Parathyroid adenoma (tissue), 2 donors: ENCODE measurements around the gene SNX33.

Experiments
- H2AFZ ChIP-seq: fragments of 300-600 bp; sonication (generic); one replicate; pipeline ENCODE4 v1.7.0; 2017; ENCODE audit warnings: antibody characterized with exemption, mild to moderate bottlenecking
- H3K27ac ChIP-seq: fragments of 300-600 bp; sonication (generic); one replicate; pipeline ENCODE4 v1.7.0; 2017
- H3K27me3 ChIP-seq: fragments of 300-600 bp; sonication (generic); one replicate; pipeline ENCODE4 v1.7.0; 2017; ENCODE audit warnings: low read length; ENCODE audit not compliant: control insufficient read depth, insufficient read depth
- H3K36me3 ChIP-seq: fragments of 300-600 bp; sonication (generic); one replicate; pipeline ENCODE4 v1.7.0; 2017; ENCODE audit warnings: low read length; ENCODE audit not compliant: control insufficient read depth, insufficient read depth
- H3K4me1 ChIP-seq: fragments of 300-600 bp; sonication (generic); one replicate; pipeline ENCODE4 v1.7.0; 2017; ENCODE audit warnings: control low read depth
- H3K4me2 ChIP-seq: fragments of 300-600 bp; sonication (generic); one replicate; pipeline ENCODE4 v1.7.0; 2017; ENCODE audit warnings: low read length
- H3K4me3 ChIP-seq: fragments of 300-600 bp; sonication (generic); one replicate; pipeline ENCODE4 v1.7.0; 2017; ENCODE audit warnings: low read depth, low read length
- H3K79me2 ChIP-seq: fragments of 300-600 bp; sonication (generic); one replicate; pipeline ENCODE4 v1.7.0; 2017; ENCODE audit warnings: control low read depth
- H3K9ac ChIP-seq: fragments of 300-600 bp; sonication (generic); one replicate; pipeline ENCODE4 v1.7.0; 2017; ENCODE audit warnings: mild to moderate bottlenecking
- H3K9me3 ChIP-seq: fragments of 300-600 bp; sonication (generic); one replicate; pipeline ENCODE4 v1.7.0; 2017; ENCODE audit warnings: low read length; ENCODE audit not compliant: control insufficient read depth
- CTCF ChIP-seq: fragments of 300-600 bp; sonication (generic); IDR thresholded peaks from one replicate; pipeline ENCODE4 v1.7.0; 2017; ENCODE audit warnings: antibody characterized with exemption, mild to moderate bottlenecking
- donor health status: primary hyperparathyroidism.

Gene SNX33

GRCh38 chr15:75648156-75649000 is 666 bp downstream of the SNX33 start:
- peak overlapping the region; percentile 84 for H2AFZ ChIP-seq
- peaks cover 7% of the 10 kb centered on the region for H3K4me1 ChIP-seq
- no peaks in the 10 kb centered on the region for H3K79me2 ChIP-seq
- peak overlapping the region; percentile 93 for H3K4me2 ChIP-seq
- TF ChIP-seq CTCF: no peak
- H3K27ac ChIP-seq: peak overlapping the region; percentile 65
- no peak overlapping the region for H3K9ac ChIP-seq
- no peaks in the 10 kb centered on the region for H3K27me3 ChIP-seq
- H3K9me3 ChIP-seq: no peaks in the 10 kb centered on the region
- H3K4me3 ChIP-seq: peak overlapping the region; percentile 88
- no peaks in the 10 kb centered on the region for H3K36me3 ChIP-seq

GRCh38 chr15:75649045-75649761 is 1.5 kb downstream of the SNX33 start:
- Histone ChIP-seq H3K4me3 (peak overlapping the region; percentile 88), H3K4me1 (peaks cover 7% of the 10 kb centered on the region), H2AFZ (no peak overlapping the region), H3K27ac (no peak overlapping the region), H3K4me2 (peak overlapping the region; percentile 93), H3K79me2 (no peaks in the 10 kb centered on the region), H3K9me3 (no peaks in the 10 kb centered on the region), H3K36me3 (no peaks in the 10 kb centered on the region), H3K27me3 (no peaks in the 10 kb centered on the region), H3K9ac (no peak overlapping the region)
- no peak for TF ChIP-seq CTCF

- Histone ChIP-seq H3K9ac (no peak overlapping the region), H3K4me3 (no peak overlapping the region)
Measured at GRCh38 chr15:75649848-75650247, 2.1 kb downstream of the SNX33 start.

GRCh38 chr15:75650908-75651809 is 3.4 kb downstream of the SNX33 start:
- Histone ChIP-seq H3K27ac (no peak overlapping the region), H3K79me2 (no peaks in the 10 kb centered on the region), H2AFZ (no peak overlapping the region), H3K9ac (no peak overlapping the region), H3K9me3 (no peaks in the 10 kb centered on the region), H3K4me3 (no peak overlapping the region), H3K4me2 (peak overlapping the region; percentile 47), H3K36me3 (no peaks in the 10 kb centered on the region), H3K4me1 (peaks cover 7% of the 10 kb centered on the region), H3K27me3 (no peaks in the 10 kb centered on the region)
- no peak for TF ChIP-seq CTCF

More at GRCh38 chr15:75649848-75650247, 2.1 kb downstream of the SNX33 start:
- no peak overlapping the region for H3K4me2 ChIP-seq
- H3K79me2 ChIP-seq: no peaks in the 10 kb centered on the region
- no peaks in the 10 kb centered on the region for H3K27me3 ChIP-seq
- no peak overlapping the region for H3K27ac ChIP-seq
- peaks cover 7% of the 10 kb centered on the region for H3K4me1 ChIP-seq
- no peaks in the 10 kb centered on the region for H3K36me3 ChIP-seq
- TF ChIP-seq CTCF: no peak
- no peaks in the 10 kb centered on the region for H3K9me3 ChIP-seq
- H2AFZ ChIP-seq: no peak overlapping the region
